ENCODE results near the gene EPHB1. TPM values are rescaled to one million over a fixed set of nuclear protein-coding genes. Genes with fewer than 3 reads are reported as not detected.
"Not testable (repeated sequence)": the region's sequence is repeated elsewhere in the genome, so short reads cannot be mapped to it uniquely, and the experiment has no call there.

Gene EPHB1
- total RNA-seq, 1 donor from 2014 or later = 0.71 TPM

GRCh38 chr3:134941820-134942219 is 146.8 kb downstream of the EPHB1 start:
- no peaks in the 10 kb centered on the region for H3K4me1 Mint-ChIP-seq (ENCODE audit: low read depth)
- H3K9me3 Mint-ChIP-seq = no peaks in the 10 kb centered on the region
- peaks cover 5% of the 10 kb centered on the region for H3K27me3 Mint-ChIP-seq (ENCODE audit: low read depth)
- DNase-seq (ENCODE audit: low spot score) = no peak
- H3K27ac Mint-ChIP-seq = no peak overlapping the region
- intact Hi-C loops (cut with micrococcal nuclease) = no loop called here
- no peaks in the 10 kb centered on the region for H3K36me3 Mint-ChIP-seq (ENCODE audit: low read depth)
- no peak overlapping the region for H3K4me3 Mint-ChIP-seq (ENCODE audit: low read depth)

GRCh38 chr3:134944429-134944828 is 149.4 kb downstream of the EPHB1 start:
- Mint-ChIP-seq H3K9me3 (no peaks in the 10 kb centered on the region), H3K4me1 (ENCODE audit: low read depth) (no peaks in the 10 kb centered on the region), H3K27ac (no peak overlapping the region), H3K4me3 (ENCODE audit: low read depth) (no peak overlapping the region), H3K36me3 (ENCODE audit: low read depth) (no peaks in the 10 kb centered on the region), H3K27me3 (ENCODE audit: low read depth) (peaks cover 5% of the 10 kb centered on the region)
- no peak for DNase-seq (ENCODE audit: low spot score)
- intact Hi-C loops (cut with micrococcal nuclease) = no loop called here

GRCh38 chr3:134949150-134949549 is 154.1 kb downstream of the EPHB1 start:
- no peak for DNase-seq (ENCODE audit: low spot score)
- no peak overlapping the region for H3K27ac Mint-ChIP-seq
- H3K36me3 Mint-ChIP-seq (ENCODE audit: low read depth) = no peaks in the 10 kb centered on the region
- intact Hi-C loops (cut with micrococcal nuclease) = no loop called here
- peaks cover 5% of the 10 kb centered on the region for H3K27me3 Mint-ChIP-seq (ENCODE audit: low read depth)
- H3K9me3 Mint-ChIP-seq = no peaks in the 10 kb centered on the region
- H3K4me1 Mint-ChIP-seq (ENCODE audit: low read depth) = no peaks in the 10 kb centered on the region
- H3K4me3 Mint-ChIP-seq (ENCODE audit: low read depth) = no peak overlapping the region

GRCh38 chr3:134952371-134952770 is 157.3 kb downstream of the EPHB1 start:
- Mint-ChIP-seq H3K4me3 (ENCODE audit: low read depth) (no peak overlapping the region), H3K27ac (no peak overlapping the region), H3K9me3 (no peaks in the 10 kb centered on the region), H3K27me3 (ENCODE audit: low read depth) (no peaks in the 10 kb centered on the region), H3K36me3 (ENCODE audit: low read depth) (no peaks in the 10 kb centered on the region), H3K4me1 (ENCODE audit: low read depth) (no peaks in the 10 kb centered on the region)
- no peak for DNase-seq (ENCODE audit: low spot score)
- intact Hi-C loops (cut with micrococcal nuclease) = no loop called here

- no peak for DNase-seq (ENCODE audit: low spot score)
- Mint-ChIP-seq H3K27me3 (ENCODE audit: low read depth) (no peaks in the 10 kb centered on the region), H3K9me3 (no peaks in the 10 kb centered on the region), H3K27ac (no peak overlapping the region), H3K36me3 (ENCODE audit: low read depth) (no peaks in the 10 kb centered on the region), H3K4me1 (ENCODE audit: low read depth) (no peaks in the 10 kb centered on the region), H3K4me3 (ENCODE audit: low read depth) (no peak overlapping the region)
- intact Hi-C loops (cut with micrococcal nuclease) = no loop called here
Measured at GRCh38 chr3:134955874-134956273, 160.8 kb downstream of the EPHB1 start.

DNA sequence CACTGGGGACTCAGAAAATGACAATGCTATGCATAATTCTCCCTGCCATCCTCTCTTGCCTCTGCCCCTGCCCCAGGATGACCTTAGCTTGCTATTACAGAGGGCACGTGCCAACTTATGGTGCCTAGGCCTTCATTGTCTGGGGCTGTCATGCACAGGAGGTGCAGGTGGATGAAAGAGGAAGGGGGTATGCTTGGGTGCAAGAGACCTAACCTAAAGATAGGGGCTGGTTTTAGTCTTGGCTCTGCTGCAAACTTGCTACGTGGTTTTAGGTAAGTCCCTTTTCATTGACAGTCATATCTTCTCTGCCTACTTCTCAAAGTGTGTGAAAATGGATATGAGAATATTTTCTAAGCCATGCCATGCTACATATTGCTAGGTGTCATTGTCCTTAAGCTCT is 161.3 kb downstream of the EPHB1 start:
- no peak overlapping the region for H3K27ac Mint-ChIP-seq
- no peaks in the 10 kb centered on the region for H3K4me1 Mint-ChIP-seq (ENCODE audit: low read depth)
- no peaks in the 10 kb centered on the region for H3K9me3 Mint-ChIP-seq
- DNase-seq (ENCODE audit: low spot score) = no peak
- H3K4me3 Mint-ChIP-seq (ENCODE audit: low read depth) = no peak overlapping the region
- intact Hi-C loops (cut with micrococcal nuclease) = no loop called here
- H3K36me3 Mint-ChIP-seq (ENCODE audit: low read depth) = no peaks in the 10 kb centered on the region
- H3K27me3 Mint-ChIP-seq (ENCODE audit: low read depth) = no peaks in the 10 kb centered on the region

- Mint-ChIP-seq H3K27ac (no peak overlapping the region), H3K36me3 (ENCODE audit: low read depth) (no peaks in the 10 kb centered on the region)
Measured at GRCh38 chr3:134956844-134957243, 161.8 kb downstream of the EPHB1 start.

DNA sequence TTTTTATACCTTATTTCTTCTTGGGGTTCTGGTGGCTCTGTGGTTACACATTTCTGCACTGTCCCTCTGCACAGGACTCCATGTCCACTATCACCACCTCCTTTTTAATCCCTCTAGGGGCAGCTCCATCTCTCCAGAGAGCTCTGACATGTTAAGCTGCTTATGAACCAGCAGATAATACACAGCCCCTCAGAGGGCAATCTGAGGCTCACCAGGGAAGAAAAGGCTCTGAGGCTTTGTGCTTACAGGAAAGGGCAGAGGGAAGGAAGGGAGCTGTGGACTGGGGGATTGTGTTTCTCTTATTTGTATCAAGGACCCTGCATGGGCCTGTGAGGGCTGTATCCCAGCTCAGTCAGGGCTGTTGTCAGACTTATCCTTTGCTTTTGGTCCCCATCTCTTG is 164.5 kb downstream of the EPHB1 start:
- no peak overlapping the region for H3K4me3 Mint-ChIP-seq (ENCODE audit: low read depth)
- intact Hi-C loops (cut with micrococcal nuclease) = no loop called here
- H3K4me1 Mint-ChIP-seq (ENCODE audit: low read depth) = no peaks in the 10 kb centered on the region
- no peak for DNase-seq (ENCODE audit: low spot score)
- no peaks in the 10 kb centered on the region for H3K27me3 Mint-ChIP-seq (ENCODE audit: low read depth)
- no peaks in the 10 kb centered on the region for H3K9me3 Mint-ChIP-seq
- H3K36me3 Mint-ChIP-seq (ENCODE audit: low read depth) = no peaks in the 10 kb centered on the region
- no peak overlapping the region for H3K27ac Mint-ChIP-seq

More at GRCh38 chr3:134956844-134957243, 161.8 kb downstream of the EPHB1 start:
- no peaks in the 10 kb centered on the region for H3K4me1 Mint-ChIP-seq (ENCODE audit: low read depth)
- H3K4me3 Mint-ChIP-seq (ENCODE audit: low read depth) = no peak overlapping the region
- H3K27me3 Mint-ChIP-seq (ENCODE audit: low read depth) = no peaks in the 10 kb centered on the region
- intact Hi-C loops (cut with micrococcal nuclease) = no loop called here
- H3K9me3 Mint-ChIP-seq = no peaks in the 10 kb centered on the region
- DNase-seq (ENCODE audit: low spot score) = no peak

DNA sequence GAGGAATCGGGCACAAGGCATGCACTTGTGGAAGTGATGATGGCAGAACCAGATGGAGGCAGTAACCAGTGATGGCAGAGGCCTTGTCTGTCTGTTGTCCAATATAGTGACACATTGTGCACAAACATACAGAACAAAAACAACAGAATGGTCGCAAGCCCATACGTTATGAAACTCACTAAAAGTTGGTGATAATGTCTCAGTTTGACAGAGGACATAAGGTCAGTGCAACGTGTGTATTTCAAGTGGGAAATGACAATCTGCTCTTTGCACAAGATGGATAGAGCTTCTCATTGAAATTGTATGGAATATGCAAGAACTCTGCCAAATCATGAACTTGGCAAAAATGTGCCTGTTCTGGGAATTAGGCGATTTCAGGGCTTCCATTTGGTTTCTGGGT is 169.2 kb downstream of the EPHB1 start:
- Mint-ChIP-seq H3K36me3 (ENCODE audit: low read depth) (no peaks in the 10 kb centered on the region), H3K4me3 (ENCODE audit: low read depth) (no peak overlapping the region), H3K27ac (no peak overlapping the region), H3K27me3 (ENCODE audit: low read depth) (peaks cover 1% of the 10 kb centered on the region), H3K9me3 (no peaks in the 10 kb centered on the region), H3K4me1 (ENCODE audit: low read depth) (no peaks in the 10 kb centered on the region)
- DNase-seq (ENCODE audit: low spot score) = no peak
- intact Hi-C loops (cut with micrococcal nuclease) = no loop called here

DNA sequence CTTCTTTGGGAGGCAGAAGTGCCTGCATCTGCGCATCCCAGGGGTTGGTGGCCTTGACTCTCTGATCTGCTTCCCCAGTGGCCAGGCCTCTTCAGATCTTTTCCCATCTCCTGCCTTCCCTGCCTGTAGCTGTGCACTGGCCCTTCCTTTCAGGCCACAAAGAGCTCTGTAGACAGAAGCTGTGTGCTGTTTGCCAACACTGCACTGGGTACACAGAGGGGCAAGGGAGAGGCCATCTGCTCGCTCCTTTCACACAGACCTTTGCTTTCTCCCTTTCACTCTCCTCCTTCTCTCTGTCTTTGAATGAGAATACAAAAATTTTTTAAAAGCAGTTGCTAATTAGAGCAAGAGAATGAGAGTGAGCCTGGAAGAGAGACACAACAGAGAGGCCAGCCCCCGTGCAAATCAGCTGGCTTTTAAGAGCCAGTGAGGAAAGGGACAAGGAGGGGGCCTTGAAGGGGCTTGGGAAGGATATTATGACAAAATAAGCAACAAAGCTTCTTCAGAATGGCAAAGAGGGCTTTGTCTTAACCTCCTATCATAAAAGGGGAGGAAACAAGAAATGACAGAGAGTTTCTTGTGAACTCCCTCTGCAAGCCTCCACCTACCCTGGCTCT is 170.9 kb downstream of the EPHB1 start:
- H3K36me3 Mint-ChIP-seq (ENCODE audit: low read depth) = no peaks in the 10 kb centered on the region
- no peak overlapping the region for H3K27ac Mint-ChIP-seq
- intact Hi-C loops (cut with micrococcal nuclease) = no loop called here
- peaks cover 1% of the 10 kb centered on the region for H3K27me3 Mint-ChIP-seq (ENCODE audit: low read depth)
- no peaks in the 10 kb centered on the region for H3K9me3 Mint-ChIP-seq
- no peaks in the 10 kb centered on the region for H3K4me1 Mint-ChIP-seq (ENCODE audit: low read depth)
- no peak overlapping the region for H3K4me3 Mint-ChIP-seq (ENCODE audit: low read depth)
- no peak for DNase-seq (ENCODE audit: low spot score)

DNA sequence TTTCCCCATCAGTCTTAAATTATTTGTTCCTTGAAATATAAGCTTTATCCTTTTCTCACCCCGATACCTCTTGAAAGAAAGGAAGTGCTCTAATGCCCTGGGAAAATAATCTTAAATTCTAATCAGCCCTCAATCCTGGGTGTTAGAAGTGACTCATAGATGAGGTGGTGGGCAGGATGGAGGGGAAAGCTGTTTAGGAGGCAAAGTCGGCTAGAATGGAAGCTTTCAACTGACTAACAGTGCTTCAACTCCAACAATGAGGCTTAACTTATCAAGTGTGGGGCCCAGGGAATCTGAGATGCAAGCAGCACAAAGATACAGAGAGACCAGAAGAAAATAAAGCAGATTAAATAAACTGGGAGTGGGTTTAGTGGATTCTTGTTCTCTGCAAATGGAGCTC is 175.8 kb downstream of the EPHB1 start:
- H3K36me3 Mint-ChIP-seq (ENCODE audit: low read depth) = no peaks in the 10 kb centered on the region
- no peaks in the 10 kb centered on the region for H3K9me3 Mint-ChIP-seq
- H3K27me3 Mint-ChIP-seq (ENCODE audit: low read depth) = peaks cover 1% of the 10 kb centered on the region
- no peaks in the 10 kb centered on the region for H3K4me1 Mint-ChIP-seq (ENCODE audit: low read depth)
- no peak for DNase-seq (ENCODE audit: low spot score)
- intact Hi-C loops (cut with micrococcal nuclease) = no loop called here
- H3K27ac Mint-ChIP-seq = no peak overlapping the region
- H3K4me3 Mint-ChIP-seq (ENCODE audit: low read depth) = no peak overlapping the region

DNA sequence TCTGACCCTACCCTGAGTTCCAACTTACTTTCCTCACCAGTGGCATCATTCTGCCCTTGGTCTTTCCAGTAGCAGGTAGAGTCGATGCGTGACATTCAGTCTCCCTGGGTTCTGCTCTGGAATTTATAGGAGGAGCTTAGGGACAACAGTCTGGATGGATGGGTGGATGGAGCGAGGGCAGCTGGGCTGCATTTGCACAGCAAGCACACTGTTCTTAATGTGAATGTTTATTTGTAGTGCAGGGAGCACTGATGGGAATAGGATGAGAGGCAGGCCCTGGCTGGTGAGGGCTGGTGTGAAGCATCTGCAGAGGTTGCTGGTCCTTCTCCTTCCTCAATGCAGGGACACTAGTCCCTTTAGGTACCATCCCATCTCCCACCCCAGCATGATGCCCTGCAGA is 176.2 kb downstream of the EPHB1 start:
- DNase-seq (ENCODE audit: low spot score) = no peak
- Mint-ChIP-seq H3K27me3 (ENCODE audit: low read depth) (peaks cover 1% of the 10 kb centered on the region), H3K36me3 (ENCODE audit: low read depth) (no peaks in the 10 kb centered on the region), H3K27ac (no peak overlapping the region), H3K9me3 (no peaks in the 10 kb centered on the region), H3K4me1 (ENCODE audit: low read depth) (no peaks in the 10 kb centered on the region), H3K4me3 (ENCODE audit: low read depth) (no peak overlapping the region)
- intact Hi-C loops (cut with micrococcal nuclease) = no loop called here

DNA sequence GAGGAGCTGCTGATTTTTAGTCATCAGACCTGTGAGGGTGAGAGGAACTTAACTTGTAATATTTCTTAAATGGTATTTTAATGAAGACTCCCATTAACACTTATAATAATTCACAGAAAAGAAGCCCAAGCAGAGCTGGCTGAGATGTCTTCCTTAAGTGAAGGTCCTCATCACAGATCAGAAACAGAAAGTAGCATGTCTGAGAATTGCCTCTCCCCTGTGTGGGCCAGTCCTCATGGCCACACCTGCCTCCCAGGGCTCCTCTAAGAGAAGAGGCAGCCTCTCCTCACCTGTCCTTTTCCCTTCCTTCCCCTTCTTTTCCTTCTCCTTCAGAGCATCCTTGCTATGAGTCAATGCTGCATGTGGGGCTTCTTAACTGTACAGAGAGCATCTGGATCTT is 176.8 kb downstream of the EPHB1 start:
- H3K4me3 Mint-ChIP-seq (ENCODE audit: low read depth); DNase-seq (ENCODE audit: low spot score); H3K36me3 Mint-ChIP-seq (ENCODE audit: low read depth); H3K9me3 Mint-ChIP-seq; H3K27ac Mint-ChIP-seq; H3K4me1 Mint-ChIP-seq (ENCODE audit: low read depth); intact Hi-C loops (cut with micrococcal nuclease); H3K27me3 Mint-ChIP-seq (ENCODE audit: low read depth): not testable (repeated sequence)

DNA sequence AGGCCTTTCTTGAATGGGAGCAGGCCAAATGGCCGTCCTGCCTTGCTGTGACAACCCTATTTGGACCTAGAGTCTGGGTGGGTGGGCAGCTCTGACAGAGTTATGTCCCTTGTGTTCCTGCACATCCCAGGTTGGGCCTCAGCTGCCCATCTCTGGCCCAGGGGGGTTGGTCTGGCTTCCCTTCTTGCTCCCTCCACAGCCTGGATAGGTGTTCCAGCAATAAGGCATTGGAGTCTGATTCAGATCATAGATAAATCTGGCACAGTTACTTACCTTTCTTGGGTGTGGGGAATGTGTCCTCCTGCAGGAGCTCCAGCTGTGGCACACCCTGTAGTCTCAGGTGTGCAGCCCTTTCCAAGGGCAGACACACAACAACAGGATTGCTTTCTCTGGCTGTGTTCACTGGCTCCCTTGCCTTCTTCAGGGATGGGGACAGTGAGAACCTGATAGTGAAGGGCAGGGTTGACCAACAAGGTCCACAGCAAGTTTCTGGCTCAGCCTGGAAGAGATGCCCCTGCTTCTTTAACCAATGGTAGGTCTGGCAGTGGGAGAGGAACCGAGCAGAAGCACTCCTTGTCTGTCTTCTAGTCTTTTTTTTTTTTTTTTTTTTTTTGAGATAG is 177.9 kb downstream of the EPHB1 start:
- Mint-ChIP-seq H3K9me3 (no peaks in the 10 kb centered on the region), H3K27me3 (ENCODE audit: low read depth) (peaks cover 1% of the 10 kb centered on the region), H3K36me3 (ENCODE audit: low read depth) (no peaks in the 10 kb centered on the region), H3K27ac (no peak overlapping the region), H3K4me3 (ENCODE audit: low read depth) (no peak overlapping the region), H3K4me1 (ENCODE audit: low read depth) (no peaks in the 10 kb centered on the region)
- DNase-seq (ENCODE audit: low spot score) = no peak
- intact Hi-C loops (cut with micrococcal nuclease) = no loop called here

Measured in activated T-helper 2 cell treated with anti-CD3 and anti-CD28 coated beads, Interferon-gamma antibody, Interleukin-2, Interleukin-4, amounts not matched to agents 10 μg/mL and 5 μg/mL and 100 μg/mL, durations not matched to agents 14 hours and 24 hours and 36 hours (primary cell).